Endothelial cell of umbilical vein (primary cell): ENCODE results near the gene KIF9. TPM values are rescaled to one million over a fixed set of nuclear protein-coding genes. Genes with fewer than 3 reads are reported as not detected.

Experiments used
- BruUV-seq: library from RNA; stranded (reverse); fragments of 400-500 nt; replicated peaks from 2 replicates; lab custom pipeline; 2021; lab: Mats Ljungman, UMichigan
- CTCF ChIA-PET: fragments of 300-600, 350-600 bp; sonication (Branson Sonifier 250); formaldehyde crosslinking; loops from one replicate; lab custom pipeline; 2021; ENCODE audit warnings: antibody characterized with exemption, inconsistent platforms; lab: Charles Lee
- POLR2A ChIA-PET: fragments of 300-600, 350-600 bp; sonication (Branson Sonifier 250); formaldehyde crosslinking; loops from one replicate; lab custom pipeline; 2021; ENCODE audit warnings: antibody characterized with exemption, inconsistent platforms; lab: Charles Lee
- DNase-seq: peaks from one replicate; pipeline ENCODE4 v3.0.0-alpha.2; 2011; ENCODE audit warnings: low read depth, low spot score
- FAIRE-seq: peaks from 2 replicates; lab custom pipeline; 2011; peaks lifted over from hg19 to GRCh38; lab: Jason Lieb, UNC
- H2AFZ ChIP-seq: 2 replicates; pipeline ENCODE4 v1.6.0; 2012; ENCODE audit warnings: low read depth, low read length, control low read depth, inconsistent platforms
- H3K27ac ChIP-seq: 2 replicates; pipeline ENCODE4 v1.5.1; 2011; ENCODE audit warnings: low read depth, mild to moderate bottlenecking, control low read depth, low read length, moderate library complexity; ENCODE audit not compliant: insufficient read depth
- H3K27me3 ChIP-seq, 2 experiments: 2 replicates each; pipeline versions ENCODE4 v1.6.0 to v1.6.1; 2011; ENCODE audit warnings: low read length in 2 of 2, mixed read lengths in 1 of 2; ENCODE audit not compliant: control insufficient read depth in 2 of 2, insufficient read depth in 2 of 2
- H3K36me3 ChIP-seq, 2 experiments: 2 replicates in 1 of 2; 3 replicates in 1 of 2; pipeline ENCODE4 v1.5.1; 2011; ENCODE audit warnings: low read length in 2 of 2, mild to moderate bottlenecking in 1 of 2, moderate library complexity in 1 of 2; ENCODE audit not compliant: control insufficient read depth in 2 of 2, insufficient read depth in 2 of 2; ENCODE audit errors: extremely low read depth in 1 of 2
- H3K4me1 ChIP-seq: 3 replicates; pipeline ENCODE4 v1.5.1; 2011; ENCODE audit warnings: mild to moderate bottlenecking, low read length; ENCODE audit not compliant: control insufficient read depth, insufficient read depth; ENCODE audit errors: extremely low read depth
- H3K4me2 ChIP-seq: 2 replicates; pipeline ENCODE4 v1.6.1; 2011; ENCODE audit warnings: low read length, control low read depth, mixed read lengths; ENCODE audit not compliant: insufficient read depth
- H3K4me3 ChIP-seq, 3 experiments: fragments of 200-600 bp in 1 of 3; sonication (generic), shearing (Covaris generic) in 1 of 3; replicated peaks in 1 of 3; 2 replicates each; pipeline ENCODE4 v1.5.1; 2011 to 2016; ENCODE audit warnings: control low read depth in 3 of 3, low read length in 3 of 3, mild to moderate bottlenecking in 2 of 3, inconsistent platforms in 1 of 3, low read depth in 1 of 3, moderate library complexity in 1 of 3; ENCODE audit not compliant: insufficient read depth in 1 of 3
- H3K79me2 ChIP-seq: 2 replicates; pipeline ENCODE4 v1.6.0; 2012; ENCODE audit warnings: low read length, inconsistent platforms; ENCODE audit not compliant: control insufficient read depth, insufficient read depth
- H3K9ac ChIP-seq: replicated peaks from 2 replicates; pipeline ENCODE3; 2011; ENCODE audit warnings: low read length, control low read depth; ENCODE audit not compliant: insufficient read depth; ENCODE audit errors: extremely low read depth
- H3K9me1 ChIP-seq: replicated peaks from 3 replicates; pipeline ENCODE4 v1.6.0; 2011; ENCODE audit warnings: mild to moderate bottlenecking, low read length; ENCODE audit not compliant: control insufficient read depth, insufficient read depth; ENCODE audit errors: extremely low read depth
- H3K9me3 ChIP-seq: replicated peaks from 2 replicates; pipeline ENCODE4 v1.5.1; 2012; ENCODE audit warnings: low read length, inconsistent platforms; ENCODE audit not compliant: control insufficient read depth, insufficient read depth
- H4K20me1 ChIP-seq: replicated peaks from 2 replicates; pipeline ENCODE3; 2011; ENCODE audit warnings: mild to moderate bottlenecking, low read length; ENCODE audit not compliant: control insufficient read depth, insufficient read depth; ENCODE audit errors: extremely low read depth
- EZH2 ChIP-seq: IDR thresholded peaks from 2 replicates; pipeline ENCODE4 v1.6.1; 2012; ENCODE audit warnings: borderline replicate concordance, low read depth, mild to moderate bottlenecking, moderate library complexity, low read length, inconsistent platforms; ENCODE audit not compliant: severe bottlenecking
- GATA2 ChIP-seq: IDR thresholded peaks from 2 replicates; pipeline ENCODE4 v1.7.0; 2011; ENCODE audit warnings: low read depth, mild to moderate bottlenecking, moderate library complexity, mixed read lengths, low read length; ENCODE audit not compliant: insufficient read length, insufficient read depth
- JUN ChIP-seq: IDR thresholded peaks from 2 replicates; pipeline ENCODE4 v1.6.1; 2011; ENCODE audit warnings: borderline replicate concordance, low read depth; ENCODE audit not compliant: insufficient read length, insufficient read depth
- MYC ChIP-seq: IDR thresholded peaks from one replicate; pipeline ENCODE4 v1.6.1; 2011; ENCODE audit warnings: mild to moderate bottlenecking, low read depth, low read length
- POLR2A ChIP-seq: IDR thresholded peaks from 2 replicates; pipeline ENCODE4 v1.6.1; 2012; ENCODE audit warnings: low read depth, mild to moderate bottlenecking, control low read depth, low read length
- POLR2AphosphoS5 ChIP-seq: IDR thresholded peaks from 2 replicates; pipeline ENCODE4 v1.6.1; 2012; ENCODE audit warnings: low read depth, mild to moderate bottlenecking, control low read depth, low read length, moderate library complexity; ENCODE audit not compliant: insufficient read depth
- dilution Hi-C: fragments of 300-500 bp; cut with MboI; formaldehyde crosslinking; loops from one replicate; pipeline ENCODE4 v1.15.0; 2019; ENCODE audit warnings: low sequenced_read_pairs; ENCODE audit not compliant: extremely low pct_ligation_motif_present
- intact Hi-C: fragments of 100-400 bp; cut with micrococcal nuclease; formaldehyde crosslinking; loops from one replicate; pipeline ENCODE4 v1.10.0; 2022
- polyA plus RNA-seq, 4 experiments: library from polyadenylated mRNA; depleted of rRNA in 3 of 4; stranded (reverse) in 3 of 4; unstranded in 1 of 4; fragments of >200 nt; gene quantifications; 2 replicates each; pipeline versions ENCODE4 v1.2.1 to v1.2.3, GENCODE V29; 2011 to 2012; ENCODE audit warnings: missing spikeins in 1 of 4
- total RNA-seq: library from RNA; stranded (reverse); gene quantifications from 2 replicates; pipeline ENCODE4 v1.2.3, GENCODE V29; 2021
- TF ChIP-seq, protein P1 (sequence below), 2 donors: IDR thresholded peaks; 1 replicate in 1 of 2; 2 replicates in 1 of 2; pipeline ENCODE4 v1.5.1; 2011; ENCODE audit warnings: low read length in 2 of 2, mild to moderate bottlenecking in 2 of 2, moderate library complexity in 2 of 2, control low read depth in 1 of 2, inconsistent platforms in 1 of 2, low read depth in 1 of 2; ENCODE audit not compliant: insufficient read depth in 1 of 2; ENCODE audit errors: extremely low read depth in 1 of 2
- TF ChIP-seq, protein P2 (sequence below): IDR thresholded peaks from 2 replicates; pipeline ENCODE4 v1.6.1; 2011; ENCODE audit not compliant: insufficient read depth, insufficient read length

KIF9 gene
- total and polyA plus RNA-seq, 2 donors (not counting 3 experiments of a cell fraction or from before 2014, with no cell fraction given) = 20.5 to 22.4 TPM

GRCh38 chr3:47193871-47194859 lies 88.4 kb downstream of the KIF9 start:
- ChIA-PET POLR2A (no interaction called here), CTCF (no interaction called here)
- no peaks in the 10 kb centered on the region for H3K4me1 ChIP-seq
- TF ChIP-seq POLR2AphosphoS5 = no peak
- no peak for TF ChIP-seq POLR2A
- no peak for TF ChIP-seq EZH2
- no peak for TF ChIP-seq GATA2
- TF ChIP-seq, protein P1, sequence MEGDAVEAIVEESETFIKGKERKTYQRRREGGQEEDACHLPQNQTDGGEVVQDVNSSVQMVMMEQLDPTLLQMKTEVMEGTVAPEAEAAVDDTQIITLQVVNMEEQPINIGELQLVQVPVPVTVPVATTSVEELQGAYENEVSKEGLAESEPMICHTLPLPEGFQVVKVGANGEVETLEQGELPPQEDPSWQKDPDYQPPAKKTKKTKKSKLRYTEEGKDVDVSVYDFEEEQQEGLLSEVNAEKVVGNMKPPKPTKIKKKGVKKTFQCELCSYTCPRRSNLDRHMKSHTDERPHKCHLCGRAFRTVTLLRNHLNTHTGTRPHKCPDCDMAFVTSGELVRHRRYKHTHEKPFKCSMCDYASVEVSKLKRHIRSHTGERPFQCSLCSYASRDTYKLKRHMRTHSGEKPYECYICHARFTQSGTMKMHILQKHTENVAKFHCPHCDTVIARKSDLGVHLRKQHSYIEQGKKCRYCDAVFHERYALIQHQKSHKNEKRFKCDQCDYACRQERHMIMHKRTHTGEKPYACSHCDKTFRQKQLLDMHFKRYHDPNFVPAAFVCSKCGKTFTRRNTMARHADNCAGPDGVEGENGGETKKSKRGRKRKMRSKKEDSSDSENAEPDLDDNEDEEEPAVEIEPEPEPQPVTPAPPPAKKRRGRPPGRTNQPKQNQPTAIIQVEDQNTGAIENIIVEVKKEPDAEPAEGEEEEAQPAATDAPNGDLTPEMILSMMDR (IDR thresholded peaks at IDR 0.05; ENCODE audit: extremely low read depth in 1 of 2, insufficient read depth in 1 of 2, low read depth in 1 of 2, low read length in 2 of 2) = no peak
- TF ChIP-seq, protein P2, sequence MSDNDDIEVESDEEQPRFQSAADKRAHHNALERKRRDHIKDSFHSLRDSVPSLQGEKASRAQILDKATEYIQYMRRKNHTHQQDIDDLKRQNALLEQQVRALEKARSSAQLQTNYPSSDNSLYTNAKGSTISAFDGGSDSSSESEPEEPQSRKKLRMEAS = no peak
- no peak for TF ChIP-seq JUN
- no peak for TF ChIP-seq MYC
- no peaks in the 10 kb centered on the region for H3K79me2 ChIP-seq
- no peak overlapping the region for H3K9ac ChIP-seq
- H4K20me1 ChIP-seq = no peaks in the 10 kb centered on the region
- DNase-seq (no peak), FAIRE-seq (no peak)
- H3K9me1 ChIP-seq = no peaks in the 10 kb centered on the region
- no TSS peak for BruUV-seq
- dilution Hi-C loops (no loop called here), intact Hi-C loops (no loop called here)
- H3K4me3 ChIP-seq = no peak overlapping the region
- no peak overlapping the region for H2AFZ ChIP-seq
- no peaks in the 10 kb centered on the region for H3K9me3 ChIP-seq
- no peaks in the 10 kb centered on the region for H3K27me3 ChIP-seq
- H3K36me3 ChIP-seq = no peaks in the 10 kb centered on the region
- H3K27ac ChIP-seq = no peak overlapping the region
- H3K4me2 ChIP-seq = no peak overlapping the region
